NB4 (cell line): ENCODE results near the gene EPSTI1.
A peak's percentile ranks its signal among the peaks of the same experiment; 100 is the strongest.
"Not testable (repeated sequence)": the region's sequence is repeated elsewhere in the genome, so short reads cannot be mapped to it uniquely, and the experiment has no call there.

Experiments used
- DNase-seq: peaks from one replicate; pipeline ENCODE4 v3.0.0; 2010; ENCODE audit warnings: low read depth
- H3K4me3 ChIP-seq: one replicate; pipeline ENCODE4 v1.5.1; 2011; ENCODE audit warnings: mild to moderate bottlenecking, low read depth, low read length, moderate library complexity
- MYC ChIP-seq: IDR thresholded peaks from 2 replicates; pipeline ENCODE4 v1.6.1; 2011; ENCODE audit warnings: low read depth, low read length
- POLR2A ChIP-seq: IDR thresholded peaks from 2 replicates; pipeline ENCODE4 v1.6.1; 2011; ENCODE audit warnings: mild to moderate bottlenecking; ENCODE audit not compliant: insufficient read length; ENCODE audit errors: extremely low read depth
- TF ChIP-seq, protein P1 (sequence below): IDR thresholded peaks from 2 replicates; pipeline ENCODE4 v1.6.1; 2011; ENCODE audit warnings: low read depth, low read length
- TF ChIP-seq, protein P2 (sequence below): IDR thresholded peaks from one replicate; pipeline ENCODE4 v1.5.1; 2012; ENCODE audit warnings: low read depth, low read length

The EPSTI1 gene

DNA sequence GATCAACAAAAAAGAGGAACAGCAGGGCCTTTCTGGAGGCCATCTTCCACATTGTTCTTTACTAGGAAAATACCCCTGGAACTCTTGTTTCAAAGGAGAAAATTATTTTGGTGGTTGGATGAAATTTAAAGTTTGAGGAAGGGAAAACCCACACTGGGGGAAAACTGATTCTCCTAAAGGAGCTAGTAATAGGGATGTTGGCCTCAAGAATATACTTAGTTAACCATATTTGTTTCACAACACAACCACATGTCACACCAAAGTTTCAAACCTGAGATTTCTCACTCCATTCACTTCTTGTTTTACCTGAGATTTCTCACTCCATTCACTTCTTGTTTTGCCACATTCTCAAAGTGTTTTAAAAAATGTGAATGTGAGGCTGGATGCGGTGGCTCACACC is 2.8 kb upstream of the EPSTI1 start:
- TF ChIP-seq, protein P1, sequence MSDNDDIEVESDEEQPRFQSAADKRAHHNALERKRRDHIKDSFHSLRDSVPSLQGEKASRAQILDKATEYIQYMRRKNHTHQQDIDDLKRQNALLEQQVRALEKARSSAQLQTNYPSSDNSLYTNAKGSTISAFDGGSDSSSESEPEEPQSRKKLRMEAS = no peak
- TF ChIP-seq MYC (no peak), POLR2A (no peak)
- TF ChIP-seq, protein P2, sequence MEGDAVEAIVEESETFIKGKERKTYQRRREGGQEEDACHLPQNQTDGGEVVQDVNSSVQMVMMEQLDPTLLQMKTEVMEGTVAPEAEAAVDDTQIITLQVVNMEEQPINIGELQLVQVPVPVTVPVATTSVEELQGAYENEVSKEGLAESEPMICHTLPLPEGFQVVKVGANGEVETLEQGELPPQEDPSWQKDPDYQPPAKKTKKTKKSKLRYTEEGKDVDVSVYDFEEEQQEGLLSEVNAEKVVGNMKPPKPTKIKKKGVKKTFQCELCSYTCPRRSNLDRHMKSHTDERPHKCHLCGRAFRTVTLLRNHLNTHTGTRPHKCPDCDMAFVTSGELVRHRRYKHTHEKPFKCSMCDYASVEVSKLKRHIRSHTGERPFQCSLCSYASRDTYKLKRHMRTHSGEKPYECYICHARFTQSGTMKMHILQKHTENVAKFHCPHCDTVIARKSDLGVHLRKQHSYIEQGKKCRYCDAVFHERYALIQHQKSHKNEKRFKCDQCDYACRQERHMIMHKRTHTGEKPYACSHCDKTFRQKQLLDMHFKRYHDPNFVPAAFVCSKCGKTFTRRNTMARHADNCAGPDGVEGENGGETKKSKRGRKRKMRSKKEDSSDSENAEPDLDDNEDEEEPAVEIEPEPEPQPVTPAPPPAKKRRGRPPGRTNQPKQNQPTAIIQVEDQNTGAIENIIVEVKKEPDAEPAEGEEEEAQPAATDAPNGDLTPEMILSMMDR = no peak
- no peak overlapping the region for H3K4me3 ChIP-seq
- DNase-seq = no peak

DNA sequence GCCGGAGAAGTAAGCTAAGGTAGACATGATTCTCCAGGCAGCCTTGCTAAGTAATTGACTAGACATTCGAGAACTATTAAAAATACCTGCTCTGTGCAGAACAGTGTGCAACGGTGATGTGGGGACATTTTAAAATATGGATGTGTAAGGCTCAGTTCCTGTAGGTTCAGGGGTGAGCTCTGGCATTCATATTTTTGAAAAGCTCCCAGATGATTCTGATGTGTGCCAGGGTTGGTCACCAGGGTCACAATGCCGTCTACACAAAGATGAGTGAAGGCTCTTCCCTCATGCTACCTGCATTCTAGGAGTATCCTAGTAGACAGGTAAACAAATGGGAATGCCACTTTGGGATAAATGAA is 702 bp upstream of the EPSTI1 start:
- TF ChIP-seq, protein P2 = no peak
- TF ChIP-seq POLR2A (no peak), MYC (no peak)
- TF ChIP-seq, protein P1 = no peak
- no peak overlapping the region for H3K4me3 ChIP-seq

DNA sequence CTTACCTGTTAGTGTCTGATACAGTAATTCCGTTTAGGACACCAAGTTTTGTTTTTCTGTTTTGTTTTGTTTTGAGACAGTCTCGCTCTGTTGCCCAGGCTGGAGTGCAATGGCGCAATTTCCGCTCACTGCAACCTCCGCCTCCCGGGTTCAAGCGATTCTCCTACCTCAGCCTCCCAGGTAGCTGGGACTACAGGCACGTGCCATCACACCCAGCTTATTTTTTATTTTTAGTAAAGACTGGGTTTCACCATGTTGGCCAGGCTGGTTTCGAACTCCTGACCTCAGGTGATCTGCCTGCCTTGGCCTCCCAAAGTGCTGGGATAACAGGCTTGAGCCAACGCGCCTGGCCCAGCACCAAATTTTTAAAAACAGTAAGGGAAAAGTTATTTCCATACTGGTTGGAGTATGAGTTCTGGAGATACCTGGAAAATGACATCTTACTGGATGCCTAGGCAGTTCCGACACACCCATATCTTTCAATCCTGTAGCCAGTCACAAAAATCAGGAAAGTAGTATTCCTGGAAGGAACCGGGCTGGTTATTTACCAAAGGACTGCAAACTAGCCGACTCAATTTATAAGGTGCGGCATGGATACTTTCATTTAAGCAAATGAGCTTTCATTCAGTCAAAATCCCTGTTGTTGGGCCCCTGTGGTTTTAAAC is 676 bp downstream of the EPSTI1 start:
- not testable (repeated sequence) for DNase-seq
- H3K4me3 ChIP-seq = peak overlapping the region; percentile 57

More for the DNA sequence above, 702 bp upstream of the EPSTI1 start:
- no peak for DNase-seq

DNA sequence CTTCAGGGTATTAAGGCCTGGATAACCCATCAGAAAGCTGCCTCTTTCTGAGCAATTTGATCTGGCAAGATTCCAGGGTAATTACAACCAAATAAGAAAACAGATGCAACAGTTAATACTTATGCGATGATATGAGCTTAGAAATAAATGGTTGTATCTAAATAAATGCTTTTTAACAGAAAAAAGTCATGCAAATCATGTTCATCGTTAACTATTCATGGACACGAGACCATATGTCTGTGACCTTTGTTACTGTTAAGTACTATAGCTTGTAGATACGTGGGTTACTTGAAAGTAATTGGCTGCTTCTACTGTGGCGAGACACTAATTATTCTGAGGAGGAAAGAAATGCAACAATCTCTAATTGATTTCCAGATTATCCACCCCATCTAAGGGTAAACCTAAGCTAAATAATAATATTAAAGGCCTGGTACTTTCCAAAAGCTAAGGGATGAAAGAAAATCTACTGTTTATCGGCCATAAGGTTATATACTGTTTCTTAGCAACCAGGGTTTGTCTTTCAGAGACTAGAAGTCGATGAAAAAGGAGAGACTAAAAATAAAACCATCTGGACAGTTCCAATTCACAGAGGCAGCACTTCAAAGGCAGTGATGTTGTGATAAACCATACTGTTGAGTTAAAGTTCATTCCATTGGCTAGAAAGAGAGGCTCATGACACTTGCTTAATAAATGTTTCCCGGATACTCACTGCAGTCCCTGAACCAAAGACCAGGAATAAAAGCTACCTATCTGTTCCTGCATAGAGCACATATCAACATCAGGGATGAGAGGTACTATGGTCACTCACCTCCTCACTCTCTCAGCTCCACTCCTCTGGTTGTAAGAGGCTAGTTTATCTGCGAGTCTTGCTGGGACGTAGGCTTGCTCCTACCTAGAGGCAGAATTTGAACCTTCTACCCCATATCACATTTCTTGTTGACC is 1.5 kb downstream of the EPSTI1 start:
- DNase-seq = no peak
- H3K4me3 ChIP-seq = no peak overlapping the region
- TF ChIP-seq, protein P1 = no peak
- TF ChIP-seq MYC = no peak
- TF ChIP-seq, protein P2 = no peak
- no peak for TF ChIP-seq POLR2A

DNA sequence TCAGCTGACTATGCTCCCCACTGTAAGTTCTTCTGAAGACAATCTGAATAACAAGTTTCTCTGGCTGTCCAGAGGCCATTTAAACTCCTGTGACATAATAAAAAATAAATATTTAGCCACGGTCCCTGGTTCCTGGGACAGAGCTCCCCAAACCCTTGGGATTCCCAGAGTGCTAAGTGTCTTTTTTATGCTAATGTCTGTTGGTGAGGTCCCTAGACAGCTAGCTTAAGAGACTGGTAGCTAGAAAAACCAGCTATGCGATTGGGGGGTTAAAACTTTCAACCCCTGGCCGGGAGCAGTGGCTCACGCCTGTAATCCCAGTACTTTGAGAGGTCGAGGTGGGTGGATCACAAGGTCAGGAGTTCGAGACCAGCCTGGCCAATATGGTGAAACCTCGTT is 5.9 kb downstream of the EPSTI1 start:
- no peak for DNase-seq
- TF ChIP-seq, protein P2 = no peak
- TF ChIP-seq, protein P1 = no peak
- TF ChIP-seq MYC = no peak
- no peak for TF ChIP-seq POLR2A
- H3K4me3 ChIP-seq = no peak overlapping the region

DNA sequence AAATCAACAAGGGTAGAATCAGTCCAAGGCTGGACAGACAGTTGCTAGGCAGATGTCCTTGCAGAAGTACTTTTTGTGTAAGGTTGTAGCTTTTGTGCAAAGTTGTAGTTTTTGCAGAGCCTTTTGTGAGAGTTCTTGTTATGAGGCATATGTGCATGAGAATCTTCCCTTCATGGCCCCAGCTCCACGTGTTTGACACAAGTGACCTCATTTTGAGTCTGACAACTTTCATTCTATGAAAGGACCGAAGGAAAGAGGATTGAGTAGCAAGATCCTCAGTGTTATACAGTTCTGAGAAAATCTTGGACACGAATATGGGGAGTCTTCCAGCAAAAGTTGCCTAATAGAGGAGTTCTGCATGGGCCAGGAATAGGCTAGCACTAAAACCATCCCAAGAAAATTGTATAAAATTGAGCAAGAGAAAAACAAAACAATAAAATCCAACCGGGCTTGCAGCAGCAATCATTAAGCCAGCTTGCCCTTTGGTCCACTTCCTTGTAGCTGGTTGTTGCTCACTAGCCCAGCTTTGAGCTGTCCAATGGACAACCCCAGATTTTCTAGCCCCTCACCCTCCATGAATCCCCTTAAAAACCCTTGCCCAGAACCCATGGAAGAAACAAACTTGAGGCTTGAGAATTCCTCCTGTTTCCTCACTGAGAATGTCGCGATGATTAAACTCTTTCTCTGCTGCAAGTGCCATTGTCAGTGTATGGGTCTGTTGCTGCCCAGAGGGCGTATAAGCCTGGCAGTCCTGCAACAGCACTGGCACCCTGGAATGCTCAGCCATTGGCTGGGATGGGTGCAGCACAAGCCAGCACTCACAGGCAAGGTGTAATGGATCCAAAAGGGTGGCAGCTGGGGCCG is 6.5 kb downstream of the EPSTI1 start:
- H3K4me3 ChIP-seq = no peak overlapping the region
- TF ChIP-seq MYC = no peak
- TF ChIP-seq, protein P1 = no peak
- TF ChIP-seq, protein P2 = no peak
- no peak for TF ChIP-seq POLR2A
- no peak for DNase-seq
